ENCODE measurements around the gene CLSTN2.

The CLSTN2 gene

GRCh38 chr3:140334132-140334929, 399.3 kb downstream of the CLSTN2 start:
- no peaks in the 10 kb centered on the region for H3K9me3 ChIP-seq (ENCODE audit: control insufficient read depth, insufficient read depth, low read depth, low read length)
- no peaks in the 10 kb centered on the region for H3K4me1 ChIP-seq (ENCODE audit: control insufficient read depth, insufficient read depth, low read length)
- POLR2A ChIA-PET, result no interaction called here
- TF ChIP-seq SP2 (tag by site-specific recombination; IDR thresholded peaks at IDR 0.05) (no peak), ZNF354C (tag by site-specific recombination; IDR thresholded peaks at IDR 0.05; ENCODE audit: borderline replicate concordance, low read depth) (no peak), ZNF175 (tag by site-specific recombination; IDR thresholded peaks at IDR 0.05) (no peak), ZSCAN5A (tag by site-specific recombination; IDR thresholded peaks at IDR 0.05) (no peak)
- TF ChIP-seq, protein P1, sequence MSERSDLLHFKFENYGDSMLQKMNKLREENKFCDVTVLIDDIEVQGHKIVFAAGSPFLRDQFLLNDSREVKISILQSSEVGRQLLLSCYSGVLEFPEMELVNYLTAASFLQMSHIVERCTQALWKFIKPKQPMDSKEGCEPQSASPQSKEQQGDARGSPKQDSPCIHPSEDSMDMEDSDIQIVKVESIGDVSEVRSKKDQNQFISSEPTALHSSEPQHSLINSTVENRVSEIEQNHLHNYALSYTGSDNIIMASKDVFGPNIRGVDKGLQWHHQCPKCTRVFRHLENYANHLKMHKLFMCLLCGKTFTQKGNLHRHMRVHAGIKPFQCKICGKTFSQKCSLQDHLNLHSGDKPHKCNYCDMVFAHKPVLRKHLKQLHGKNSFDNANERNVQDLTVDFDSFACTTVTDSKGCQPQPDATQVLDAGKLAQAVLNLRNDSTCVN (tag by site-specific recombination; optimal IDR thresholded peaks at IDR 0.05), result no peak
- no peak overlapping the region for H3K27ac ChIP-seq (ENCODE audit: extremely low read depth, low read depth, low read length)
- H3K4me3 ChIP-seq (ENCODE audit: low read depth, low read length), result no peak overlapping the region
- H3K36me3 ChIP-seq (ENCODE audit: control insufficient read depth in 2 of 2, insufficient read depth in 1 of 2, low read length in 2 of 2), result no peaks in the 10 kb centered on the region
- CTCF ChIA-PET, result no interaction called here

DNA sequence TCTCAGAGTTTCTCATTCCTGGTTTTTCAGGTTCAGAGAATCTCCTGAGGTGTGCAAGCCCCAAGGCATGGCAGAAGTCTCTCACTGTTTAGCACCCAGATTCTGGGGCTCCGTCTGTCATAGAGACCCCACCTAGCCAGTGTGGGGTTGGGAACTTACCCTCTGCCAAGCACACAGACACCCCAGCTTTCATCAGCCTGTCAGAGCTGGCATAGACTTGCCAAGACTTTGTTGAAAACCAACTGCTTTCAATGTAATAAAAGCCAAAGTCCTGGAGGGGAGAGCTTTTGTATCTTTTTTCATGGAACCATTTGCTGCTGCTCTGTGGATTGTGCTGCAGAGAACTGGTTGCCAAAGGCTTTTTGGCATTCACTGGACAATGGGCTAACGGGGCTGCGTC, 401.5 kb downstream of the CLSTN2 start:
- TF ChIP-seq, protein P2, sequence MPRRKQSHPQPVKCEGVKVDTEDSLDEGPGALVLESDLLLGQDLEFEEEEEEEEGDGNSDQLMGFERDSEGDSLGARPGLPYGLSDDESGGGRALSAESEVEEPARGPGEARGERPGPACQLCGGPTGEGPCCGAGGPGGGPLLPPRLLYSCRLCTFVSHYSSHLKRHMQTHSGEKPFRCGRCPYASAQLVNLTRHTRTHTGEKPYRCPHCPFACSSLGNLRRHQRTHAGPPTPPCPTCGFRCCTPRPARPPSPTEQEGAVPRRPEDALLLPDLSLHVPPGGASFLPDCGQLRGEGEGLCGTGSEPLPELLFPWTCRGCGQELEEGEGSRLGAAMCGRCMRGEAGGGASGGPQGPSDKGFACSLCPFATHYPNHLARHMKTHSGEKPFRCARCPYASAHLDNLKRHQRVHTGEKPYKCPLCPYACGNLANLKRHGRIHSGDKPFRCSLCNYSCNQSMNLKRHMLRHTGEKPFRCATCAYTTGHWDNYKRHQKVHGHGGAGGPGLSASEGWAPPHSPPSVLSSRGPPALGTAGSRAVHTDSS (tag by site-specific recombination; IDR thresholded peaks at IDR 0.05), result no peak
- TF ChIP-seq ZNF292 (tag by site-specific recombination; IDR thresholded peaks at IDR 0.05; ENCODE audit: borderline replicate concordance, low read depth) (no peak), ZNF404 (tag by site-specific recombination; IDR thresholded peaks at IDR 0.05) (no peak), ZNF324 (tag by site-specific recombination; IDR thresholded peaks at IDR 0.05) (no peak), ZNF214 (tag by site-specific recombination; IDR thresholded peaks at IDR 0.05; ENCODE audit: borderline replicate concordance) (no peak), ZNF785 (tag by site-specific recombination; IDR thresholded peaks at IDR 0.05) (no peak)
- TF ChIP-seq, protein P3, sequence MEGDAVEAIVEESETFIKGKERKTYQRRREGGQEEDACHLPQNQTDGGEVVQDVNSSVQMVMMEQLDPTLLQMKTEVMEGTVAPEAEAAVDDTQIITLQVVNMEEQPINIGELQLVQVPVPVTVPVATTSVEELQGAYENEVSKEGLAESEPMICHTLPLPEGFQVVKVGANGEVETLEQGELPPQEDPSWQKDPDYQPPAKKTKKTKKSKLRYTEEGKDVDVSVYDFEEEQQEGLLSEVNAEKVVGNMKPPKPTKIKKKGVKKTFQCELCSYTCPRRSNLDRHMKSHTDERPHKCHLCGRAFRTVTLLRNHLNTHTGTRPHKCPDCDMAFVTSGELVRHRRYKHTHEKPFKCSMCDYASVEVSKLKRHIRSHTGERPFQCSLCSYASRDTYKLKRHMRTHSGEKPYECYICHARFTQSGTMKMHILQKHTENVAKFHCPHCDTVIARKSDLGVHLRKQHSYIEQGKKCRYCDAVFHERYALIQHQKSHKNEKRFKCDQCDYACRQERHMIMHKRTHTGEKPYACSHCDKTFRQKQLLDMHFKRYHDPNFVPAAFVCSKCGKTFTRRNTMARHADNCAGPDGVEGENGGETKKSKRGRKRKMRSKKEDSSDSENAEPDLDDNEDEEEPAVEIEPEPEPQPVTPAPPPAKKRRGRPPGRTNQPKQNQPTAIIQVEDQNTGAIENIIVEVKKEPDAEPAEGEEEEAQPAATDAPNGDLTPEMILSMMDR (tag by site-specific recombination; IDR thresholded peaks at IDR 0.05), result no peak
- Histone ChIP-seq H3K9me3 (ENCODE audit: control insufficient read depth, insufficient read depth, low read depth, low read length) (no peaks in the 10 kb centered on the region), H3K27ac (ENCODE audit: extremely low read depth, low read depth, low read length) (no peak overlapping the region), H3K4me1 (ENCODE audit: control insufficient read depth, insufficient read depth, low read length) (no peaks in the 10 kb centered on the region), H3K36me3 (ENCODE audit: control insufficient read depth in 2 of 2, insufficient read depth in 1 of 2, low read length in 2 of 2) (no peaks in the 10 kb centered on the region), H3K4me3 (ENCODE audit: low read depth, low read length) (no peak overlapping the region)
- CTCF ChIA-PET, result no interaction called here
- POLR2A ChIA-PET, result no interaction called here

DNA sequence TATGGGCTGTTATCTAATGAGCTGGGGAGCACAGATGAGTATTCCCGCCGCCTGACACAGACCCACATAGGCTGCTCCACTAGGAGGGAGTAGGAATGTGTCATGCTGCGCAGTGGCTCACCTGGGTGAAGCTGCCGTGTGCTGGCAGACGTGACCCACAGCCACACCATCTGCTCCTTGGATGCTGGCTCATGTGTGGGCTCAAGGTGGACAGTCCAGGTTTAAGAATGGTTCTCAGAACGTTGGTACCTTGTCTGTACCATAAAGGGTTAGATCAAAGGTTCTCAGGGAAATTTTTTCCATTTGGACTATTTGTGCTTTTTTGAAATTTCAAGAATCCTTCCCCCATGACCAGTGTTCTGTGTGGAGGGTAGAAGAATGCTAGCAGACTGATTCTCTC, 403.9 kb downstream of the CLSTN2 start:
- H3K4me1 ChIP-seq (ENCODE audit: control insufficient read depth, insufficient read depth, low read length), result no peaks in the 10 kb centered on the region
- no peaks in the 10 kb centered on the region for H3K36me3 ChIP-seq (ENCODE audit: control insufficient read depth in 2 of 2, insufficient read depth in 1 of 2, low read length in 2 of 2)
- H3K4me3 ChIP-seq (ENCODE audit: low read depth, low read length), result no peak overlapping the region
- CTCF ChIA-PET, result no interaction called here
- TF ChIP-seq FEZF1 (tag by site-specific recombination; IDR thresholded peaks at IDR 0.05) (no peak), ZFP3 (tag by site-specific recombination; IDR thresholded peaks at IDR 0.05; ENCODE audit: low read depth) (no peak), IKZF3 (tag by site-specific recombination; IDR thresholded peaks at IDR 0.05) (no peak), ZNF777 (tag by site-specific recombination; IDR thresholded peaks at IDR 0.05; ENCODE audit: borderline replicate concordance) (no peak)
- no peaks in the 10 kb centered on the region for H3K9me3 ChIP-seq (ENCODE audit: control insufficient read depth, insufficient read depth, low read depth, low read length)
- no peak overlapping the region for H3K27ac ChIP-seq (ENCODE audit: extremely low read depth, low read depth, low read length)
- POLR2A ChIA-PET, result no interaction called here

Data from HEK293 (cell line).